ENCODE results near the gene AMOTL1. TPM values are rescaled to one million over a fixed set of nuclear protein-coding genes. Genes with fewer than 3 reads are reported as not detected.
A peak's percentile ranks its signal among the peaks of the same experiment; 100 is the strongest.

The AMOTL1 gene
- total and polyA plus RNA-seq, 2 donors (not counting 3 experiments of a cell fraction or from before 2014, with no cell fraction given) = 12.5 to 37.8 TPM

- ChIA-PET POLR2A (interaction anchor here (1.0 to 1.4 kb wide), 2 partner anchors 26 to 139 kb away, joined by 5 read pairs; partner anchors contain the start of gene AMOTL1), CTCF (interaction anchor here (0.9 to 2.4 kb wide), 13 partner anchors 9 to 174 kb away, joined by 3 to 27 read pairs (median 5); partner anchors contain the start of gene AMOTL1)
- Histone ChIP-seq H3K4me2 (ENCODE audit: insufficient read depth, low read length) (peak overlapping the region; percentile 76), H3K9ac (replicated peaks; ENCODE audit: extremely low read depth, insufficient read depth, low read length) (peak overlapping the region; percentile 74), H4K20me1 (replicated peaks; ENCODE audit: control insufficient read depth, extremely low read depth, insufficient read depth, low read length) (no peaks in the 10 kb centered on the region), H3K4me1 (ENCODE audit: control insufficient read depth, extremely low read depth, insufficient read depth, low read length) (peaks cover 44% of the 10 kb centered on the region), H3K27ac (ENCODE audit: insufficient read depth, low read depth, low read length) (peak overlapping the region; percentile 90), H3K9me3 (replicated peaks; ENCODE audit: control insufficient read depth, insufficient read depth, low read length) (no peaks in the 10 kb centered on the region), H3K4me3 (replicated peaks in 1 of 3; ENCODE audit: insufficient read depth in 1 of 3, low read depth in 1 of 3, low read length in 3 of 3) (peak overlapping the region in 2 of 3 experiments; percentile 4 to 15), H3K79me2 (ENCODE audit: control insufficient read depth, insufficient read depth, low read length) (peaks cover 78% of the 10 kb centered on the region), H3K36me3 (ENCODE audit: control insufficient read depth in 2 of 2, extremely low read depth in 1 of 2, insufficient read depth in 2 of 2, low read length in 2 of 2) (peaks cover 2 to 3% of the 10 kb centered on the region in 2 experiments), H3K9me1 (replicated peaks; ENCODE audit: control insufficient read depth, extremely low read depth, insufficient read depth, low read length) (no peaks in the 10 kb centered on the region), H3K27me3 (ENCODE audit: control insufficient read depth in 2 of 2, insufficient read depth in 2 of 2, low read length in 2 of 2) (no peaks in the 10 kb centered on the region), H2AFZ (ENCODE audit: low read depth, low read length) (no peak overlapping the region)
- FAIRE-seq (peak; percentile 93), DNase-seq (ENCODE audit: low read depth, low spot score) (peak; percentile 93)
- intact Hi-C loops (cut with micrococcal nuclease) (loop anchor here (1.0 to 10.0 kb wide), 9 partner anchors 9 to 990 kb away; partner anchors contain the start of genes AMOTL1, CWC15, FAM76B and KDM4D), dilution Hi-C loops (cut with MboI; ENCODE audit: extremely low pct_ligation_motif_present, low sequenced_read_pairs) (no loop called here)
- TF ChIP-seq GATA2 (IDR thresholded peaks at IDR 0.05; ENCODE audit: insufficient read depth, insufficient read length, low read depth, low read length) = peak; percentile 71
- no peak for TF ChIP-seq CTCF (IDR thresholded peaks at IDR 0.05; ENCODE audit: extremely low read depth in 1 of 2, insufficient read depth in 1 of 2, low read depth in 1 of 2, low read length in 2 of 2)
- TF ChIP-seq POLR2AphosphoS5 (IDR thresholded peaks at IDR 0.05; ENCODE audit: insufficient read depth, low read depth, low read length) = peak; percentile 55
- peak; percentile 84 for TF ChIP-seq JUN (IDR thresholded peaks at IDR 0.05; ENCODE audit: borderline replicate concordance, insufficient read depth, insufficient read length, low read depth)
- peak; percentile 91 for TF ChIP-seq FOS (IDR thresholded peaks at IDR 0.05; ENCODE audit: borderline replicate concordance, insufficient read depth, low read length)
- BruUV-seq (replicated peaks) = TSS peak; percentile 86
Observed at GRCh38 chr11:94794287-94795168, 26.4 kb downstream of the AMOTL1 start.

Measured in endothelial cell of umbilical vein (primary cell).